HG03378 (cell line): Measurements from ENCODE around the gene ZNHIT6.
"Not testable (repeated sequence)": the region's sequence is repeated elsewhere in the genome, so short reads cannot be mapped to it uniquely, and the experiment has no call there.

Source experiments
- ATAC-seq: cut with Tn5 transposase; IDR thresholded peaks from one replicate; pipeline ENCODE4 v1.9.1; 2021; ENCODE audit warnings: mild to moderate bottlenecking, moderate library complexity; ENCODE audit not compliant: unreplicated experiment

The ZNHIT6 gene

GRCh38 chr1:85672031-85672660 lies 36.1 kb downstream of the ZNHIT6 start:
- ATAC-seq, result no peak

DNA sequence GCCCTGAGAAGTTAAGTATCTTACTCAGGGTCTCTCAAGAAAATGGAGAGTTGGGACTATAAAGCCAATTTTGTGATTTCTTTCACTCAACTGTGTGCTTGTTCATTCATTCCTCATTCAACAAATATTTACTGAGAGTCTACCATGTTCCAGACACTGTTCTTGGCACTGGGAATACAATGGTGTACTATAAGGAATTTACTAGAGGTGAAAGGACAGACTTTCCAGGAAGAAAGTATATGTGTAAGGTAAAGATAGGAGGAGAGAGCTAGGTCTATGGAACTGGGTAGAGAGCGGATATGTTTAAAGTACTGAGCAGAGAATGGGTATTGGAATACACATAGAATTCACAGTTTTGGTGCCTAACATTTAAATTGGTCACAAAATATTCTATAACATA lies 42.3 kb downstream of the ZNHIT6 start:
- no peak for ATAC-seq

DNA sequence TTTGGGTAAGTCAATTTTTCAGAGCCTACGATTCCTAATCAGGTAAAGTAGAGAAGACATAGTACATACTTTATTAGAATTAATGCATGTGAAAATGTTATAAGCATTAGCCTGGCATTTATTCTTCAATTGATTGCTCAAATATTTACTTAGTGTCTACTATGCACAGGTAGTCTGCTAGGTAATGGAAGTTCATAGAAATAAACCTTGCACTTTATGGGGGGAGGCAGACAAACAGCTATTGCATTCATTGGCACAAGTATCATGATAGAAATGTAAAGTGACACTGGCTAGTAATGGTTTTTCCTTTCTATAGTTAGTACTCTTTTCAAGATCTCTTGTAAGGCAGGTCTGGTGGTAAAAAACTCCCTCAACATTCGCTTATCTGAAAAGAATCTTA lies 44.9 kb downstream of the ZNHIT6 start:
- no peak for ATAC-seq

DNA sequence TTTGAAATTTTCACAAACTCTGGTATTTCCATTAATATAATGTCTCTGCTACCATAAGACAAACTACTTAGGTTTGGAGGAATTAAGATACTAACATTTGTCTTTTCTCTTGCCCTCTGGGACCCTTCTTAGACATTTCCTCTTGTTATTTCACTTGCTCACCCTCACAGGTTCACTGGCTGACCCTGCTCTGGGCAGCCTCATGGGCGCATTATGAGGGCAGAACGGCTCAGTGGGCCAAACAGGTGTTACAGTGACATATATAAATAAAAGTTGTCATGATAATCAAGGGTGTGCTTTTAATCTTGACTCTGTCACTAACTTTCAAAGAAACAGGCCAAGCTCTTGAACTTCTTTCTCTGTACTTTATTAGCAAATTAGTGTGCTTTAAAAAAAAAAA lies 46.5 kb downstream of the ZNHIT6 start:
- ATAC-seq, result no peak

DNA sequence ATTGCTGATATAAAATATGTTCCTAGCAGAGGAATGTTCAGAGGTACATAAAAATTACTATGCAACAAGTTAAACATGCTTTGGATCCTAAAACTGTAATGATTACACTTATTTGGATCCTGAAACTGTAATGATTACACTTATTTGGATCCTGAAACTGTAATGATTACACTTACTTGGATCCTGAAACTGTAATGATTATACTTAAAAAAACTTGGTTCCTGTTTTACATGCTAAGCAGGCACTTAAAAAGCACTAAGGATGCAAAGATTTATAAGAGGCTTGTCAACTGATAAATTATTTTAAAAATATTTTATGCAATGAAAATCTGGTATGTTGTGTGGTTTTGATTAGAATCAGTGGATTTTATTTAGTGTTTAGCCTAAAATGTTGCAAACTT lies 47.7 kb downstream of the ZNHIT6 start:
- no peak for ATAC-seq

GRCh38 chr1:85659174-85659573 lies 49.1 kb downstream of the ZNHIT6 start:
- ATAC-seq, result no peak

DNA sequence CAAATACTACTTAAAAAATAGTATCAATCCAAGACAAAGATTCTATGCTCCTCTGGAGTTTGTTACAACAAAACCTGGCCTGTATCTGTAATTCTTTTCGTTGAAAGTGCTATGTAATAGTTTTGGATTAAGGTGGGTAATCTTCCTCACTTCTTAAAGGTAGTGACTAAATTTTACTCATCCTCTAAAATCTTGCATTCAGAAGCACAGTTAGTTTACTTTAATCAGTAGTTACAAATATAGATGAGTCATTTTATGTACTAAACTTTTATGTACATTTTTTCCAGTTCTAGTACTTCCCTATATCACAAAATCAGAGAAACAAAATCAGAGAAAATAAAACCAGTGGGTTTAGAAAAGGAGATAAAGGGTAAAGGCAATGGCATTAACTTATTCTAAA lies 51.3 kb downstream of the ZNHIT6 start:
- no peak for ATAC-seq

GRCh38 chr1:85656256-85656655 lies 52.0 kb downstream of the ZNHIT6 start:
- no peak for ATAC-seq

GRCh38 chr1:85655315-85655714 lies 52.9 kb downstream of the ZNHIT6 start:
- ATAC-seq, result no peak

- no peak for ATAC-seq
These were observed 54.0 kb downstream of the ZNHIT6 start for GRCh38 chr1:85654066-85654782.

- no peak for ATAC-seq
These were observed 55.9 kb downstream of the ZNHIT6 start for GRCh38 chr1:85652327-85652726.

DNA sequence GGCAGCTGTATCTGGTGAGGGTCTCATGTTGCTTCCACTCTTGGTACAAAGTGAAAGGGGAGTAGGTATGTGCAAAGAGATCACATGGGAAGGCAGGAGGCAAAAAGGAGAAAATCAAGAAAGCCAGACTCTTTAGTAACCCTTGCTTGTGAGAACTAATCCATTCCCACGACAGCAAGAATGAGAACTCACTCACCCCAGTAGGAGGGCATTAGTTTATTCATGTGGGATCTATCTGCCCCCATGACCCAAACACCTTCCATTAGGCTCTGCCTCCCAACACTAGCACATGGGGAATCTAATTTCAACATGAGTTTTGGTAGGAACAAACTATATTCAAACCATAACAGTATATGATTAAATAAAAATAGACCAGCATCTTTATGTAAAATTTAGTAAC lies 57.6 kb downstream of the ZNHIT6 start:
- no peak for ATAC-seq

GRCh38 chr1:85649591-85649990 lies 58.6 kb downstream of the ZNHIT6 start:
- no peak for ATAC-seq

DNA sequence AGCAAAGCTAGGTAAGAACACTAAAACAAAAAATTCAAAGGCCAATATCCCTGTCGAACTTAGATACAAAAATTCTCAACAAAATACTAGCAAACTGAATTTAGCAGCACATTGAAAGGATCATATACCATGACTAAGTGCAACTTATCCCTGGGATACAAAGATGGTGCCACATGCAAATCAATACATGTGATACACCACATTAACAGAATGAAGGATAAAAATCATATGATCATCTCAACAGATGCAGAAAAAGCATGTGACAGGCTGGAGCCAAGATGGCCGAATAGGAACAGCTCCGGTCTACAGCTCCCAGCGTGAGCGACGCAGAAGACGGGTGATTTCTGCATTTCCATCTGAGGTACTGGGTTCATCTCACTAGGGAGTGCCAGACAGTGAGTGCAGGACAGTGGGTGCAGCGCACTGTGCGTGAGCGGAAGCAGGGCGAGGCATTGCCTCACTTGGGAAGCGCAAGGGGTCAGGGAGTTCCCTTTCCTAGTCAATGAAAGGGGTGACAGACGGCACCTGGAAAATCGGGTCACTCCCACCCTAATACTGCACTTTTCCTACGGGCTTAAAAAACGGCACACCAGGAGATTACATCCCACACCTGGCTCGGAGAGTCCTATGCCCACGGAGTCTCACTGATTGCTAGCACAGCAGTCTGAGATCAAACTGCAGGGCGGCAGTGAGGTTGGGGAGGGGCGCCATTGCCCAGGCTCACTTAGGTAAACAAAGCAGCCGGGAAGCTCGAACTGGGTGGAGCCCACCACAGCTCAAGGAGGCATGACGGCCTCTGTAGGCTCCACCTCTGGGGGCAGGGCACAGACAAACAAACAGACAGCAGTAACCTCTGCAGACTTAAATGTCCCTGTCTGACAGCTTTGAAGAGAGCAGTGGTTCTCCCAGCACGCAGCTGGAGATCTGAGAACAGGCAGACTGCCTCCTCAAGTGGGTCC lies 66.4 kb downstream of the ZNHIT6 start:
- not testable (repeated sequence) for ATAC-seq

DNA sequence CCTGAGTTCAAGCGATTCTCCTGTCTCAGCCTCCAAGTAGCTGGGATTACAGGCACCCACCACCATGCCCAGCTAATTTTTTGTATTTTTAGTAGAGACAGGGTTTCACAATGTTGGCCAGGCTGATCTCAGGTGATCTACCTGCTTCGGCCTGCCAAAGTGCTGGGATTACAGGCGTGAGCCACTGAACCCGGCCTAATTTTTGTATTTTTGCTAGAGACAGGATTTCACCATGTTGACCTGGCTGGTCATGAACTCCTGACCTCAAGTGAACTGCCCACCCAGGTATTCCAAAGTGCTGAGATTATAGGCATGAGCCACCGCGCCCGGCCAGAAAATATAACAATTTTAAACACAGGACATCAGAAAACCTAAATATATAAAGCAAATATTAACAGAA lies 68.3 kb downstream of the ZNHIT6 start:
- not testable (repeated sequence) for ATAC-seq

GRCh38 chr1:85638412-85638811 lies 69.8 kb downstream of the ZNHIT6 start:
- ATAC-seq, result no peak

GRCh38 chr1:85630493-85630892 lies 77.7 kb downstream of the ZNHIT6 start:
- no peak for ATAC-seq

DNA sequence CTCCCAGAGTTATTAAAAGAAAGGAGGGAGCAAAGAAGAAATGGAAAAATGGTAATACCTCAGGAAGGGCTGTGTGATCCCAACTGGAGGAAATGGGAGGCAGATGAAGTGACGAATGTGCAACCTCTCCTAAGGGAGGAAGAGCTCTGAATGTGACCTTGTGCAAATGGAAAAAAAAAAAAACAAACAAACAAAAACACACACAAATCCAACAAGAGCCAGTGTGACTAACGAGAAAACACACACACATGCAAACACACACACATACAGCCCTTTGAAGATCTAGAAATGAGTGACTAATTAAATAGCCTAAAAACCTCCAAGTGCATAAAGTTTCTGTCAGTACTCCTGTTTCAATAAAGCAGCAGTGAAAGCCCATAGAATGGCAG lies 78.7 kb downstream of the ZNHIT6 start:
- no peak for ATAC-seq

DNA sequence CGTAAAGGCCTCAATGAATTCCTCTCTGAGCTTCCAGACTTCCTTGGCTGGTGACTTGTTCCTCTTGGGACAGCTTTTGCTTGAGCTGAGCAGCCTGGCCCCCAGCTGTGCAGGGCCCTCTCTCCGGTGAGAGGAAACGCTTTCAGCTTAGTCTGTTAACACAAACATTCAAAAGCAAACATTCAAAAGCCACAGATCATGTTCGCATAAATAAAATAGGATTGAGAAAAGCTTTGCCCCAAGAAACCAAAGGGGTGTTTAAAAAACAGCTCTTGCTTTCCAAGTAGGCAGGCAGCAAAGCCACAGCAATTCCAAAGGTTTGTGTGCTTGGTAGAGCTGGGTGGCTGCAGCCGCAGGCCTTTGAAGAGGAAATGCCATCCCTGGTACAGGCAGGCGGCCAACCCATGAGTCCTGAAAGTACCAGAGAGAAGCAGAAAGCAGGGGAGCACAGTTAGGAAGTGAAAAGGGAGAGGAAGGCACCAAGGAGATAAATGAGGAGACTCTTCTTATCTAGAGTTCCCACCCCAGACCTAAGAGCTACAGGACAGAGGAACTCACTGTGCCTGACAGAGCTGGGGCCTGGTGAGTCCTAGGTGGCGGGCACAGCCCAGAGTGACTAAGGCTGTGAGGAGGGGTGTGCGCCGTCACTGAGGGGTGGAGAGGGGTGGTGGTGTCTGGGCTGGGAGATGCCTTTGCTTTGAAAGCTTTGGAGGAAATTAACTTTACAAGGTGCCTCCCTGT lies 79.3 kb downstream of the ZNHIT6 start:
- no peak for ATAC-seq

GRCh38 chr1:85626818-85627217 lies 81.4 kb downstream of the ZNHIT6 start:
- ATAC-seq, result no peak

DNA sequence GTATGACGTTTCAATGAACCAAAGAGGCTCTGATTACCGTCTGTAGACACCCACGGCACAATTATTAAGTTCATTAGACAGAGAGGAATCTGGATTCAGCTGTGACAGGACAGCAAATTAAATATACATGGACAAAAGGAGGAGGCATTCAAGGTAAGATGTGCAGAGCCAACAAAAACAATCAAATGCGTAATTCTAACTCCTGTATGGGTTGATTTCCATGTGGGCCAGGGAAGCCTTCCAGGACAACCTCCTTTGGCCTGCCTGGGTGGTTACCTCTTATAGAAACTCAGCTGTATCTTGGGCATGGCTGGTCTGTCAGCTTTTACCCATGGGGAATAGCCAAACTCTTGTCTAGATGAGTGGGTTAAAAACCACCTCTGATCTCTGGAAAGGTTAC lies 83.9 kb downstream of the ZNHIT6 start:
- no peak for ATAC-seq
